HG03280 (cell line): ENCODE data around the gene PTGER2.

ENCODE experiments used
- ATAC-seq: cut with Tn5 transposase; IDR thresholded peaks from one replicate; pipeline ENCODE4 v1.9.1; 2021; ENCODE audit warnings: mild to moderate bottlenecking, moderate library complexity; ENCODE audit not compliant: unreplicated experiment

Gene PTGER2

DNA sequence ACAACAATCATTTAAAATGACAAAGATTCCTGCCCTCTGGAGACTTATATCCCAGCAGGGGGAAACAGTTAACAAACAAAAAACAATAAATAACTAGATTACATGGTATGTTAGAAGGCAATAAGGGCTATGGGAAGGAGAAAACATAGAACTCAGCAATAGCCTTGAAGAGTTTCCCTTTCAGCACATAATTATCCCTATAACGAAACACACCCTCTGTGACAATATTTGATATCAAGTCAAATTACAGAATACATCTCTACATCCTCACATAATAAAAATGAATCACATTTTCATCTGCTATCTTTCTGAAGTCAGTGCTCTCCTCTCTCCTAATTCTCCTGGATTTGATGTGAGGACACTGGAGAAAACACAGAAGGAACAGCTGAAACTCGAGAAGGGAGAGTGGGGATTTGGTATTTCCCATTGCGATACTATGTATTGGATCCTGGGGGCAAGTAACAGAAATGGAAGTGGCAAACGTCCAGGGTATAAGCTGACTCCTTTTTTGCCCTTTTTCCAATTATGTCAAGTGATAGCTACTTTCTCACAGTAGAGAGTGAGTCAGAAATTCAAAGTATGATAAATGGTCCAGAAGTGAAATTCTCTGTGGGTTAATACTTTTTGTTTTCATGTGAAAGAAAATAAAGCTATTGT is 9.7 kb upstream of the PTGER2 start:
- ATAC-seq = no peak

DNA sequence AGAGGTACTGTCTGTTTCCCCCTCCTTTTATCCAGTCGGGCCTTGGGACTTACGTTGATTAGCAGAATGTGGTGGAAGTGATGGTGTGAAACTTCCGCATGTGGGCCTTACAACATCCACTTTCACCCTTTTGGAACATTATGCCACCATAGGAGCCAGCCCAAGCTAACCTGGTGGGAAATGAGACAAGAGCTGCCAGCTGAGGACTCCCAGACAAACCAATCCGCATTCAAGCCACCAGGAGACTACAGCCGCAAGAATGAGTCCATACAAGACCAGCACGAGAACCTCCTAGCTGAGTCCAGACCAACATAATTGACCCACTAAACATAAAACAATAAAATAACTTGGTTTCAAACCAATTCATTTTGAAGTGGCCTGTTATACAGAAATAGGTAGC is 9.1 kb upstream of the PTGER2 start:
- ATAC-seq = no peak

DNA sequence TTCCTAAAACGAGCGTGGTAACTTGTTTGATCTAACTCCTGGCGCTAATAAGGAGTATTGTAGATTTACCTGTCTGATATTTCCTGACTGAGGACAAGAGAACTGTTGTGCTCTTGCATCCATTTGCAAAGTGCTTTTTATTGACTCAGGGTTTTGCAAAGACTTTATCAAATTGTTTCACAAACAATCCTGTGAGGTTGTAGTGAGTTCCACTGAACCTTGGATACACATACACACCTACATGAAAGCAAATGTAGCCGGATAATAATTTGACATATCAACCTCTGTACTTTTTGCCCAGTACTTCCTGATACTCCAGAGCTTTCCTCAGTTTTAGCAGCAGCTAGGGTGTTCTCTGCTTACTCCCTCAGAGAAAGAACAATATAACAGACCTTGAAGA is 6.7 kb upstream of the PTGER2 start:
- no peak for ATAC-seq

DNA sequence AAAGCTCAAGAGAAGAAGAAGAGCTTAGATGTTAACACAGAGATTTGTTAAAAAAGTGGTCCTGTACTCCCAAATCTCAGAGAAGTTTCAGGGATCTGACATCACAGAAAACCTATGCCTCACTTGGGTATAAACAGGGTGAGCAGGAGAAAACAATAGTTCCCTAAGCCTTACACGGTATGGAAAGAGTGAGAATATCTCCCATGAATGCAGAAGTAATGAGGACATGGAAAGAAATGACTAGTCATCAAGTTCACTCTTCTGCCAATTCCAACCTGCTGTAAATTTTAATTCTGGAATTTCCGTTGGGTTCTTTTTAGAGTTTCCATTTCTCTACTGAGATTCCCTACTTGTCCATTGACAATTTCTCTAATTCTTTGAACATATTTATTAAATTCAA is 6.2 kb upstream of the PTGER2 start:
- no peak for ATAC-seq

DNA sequence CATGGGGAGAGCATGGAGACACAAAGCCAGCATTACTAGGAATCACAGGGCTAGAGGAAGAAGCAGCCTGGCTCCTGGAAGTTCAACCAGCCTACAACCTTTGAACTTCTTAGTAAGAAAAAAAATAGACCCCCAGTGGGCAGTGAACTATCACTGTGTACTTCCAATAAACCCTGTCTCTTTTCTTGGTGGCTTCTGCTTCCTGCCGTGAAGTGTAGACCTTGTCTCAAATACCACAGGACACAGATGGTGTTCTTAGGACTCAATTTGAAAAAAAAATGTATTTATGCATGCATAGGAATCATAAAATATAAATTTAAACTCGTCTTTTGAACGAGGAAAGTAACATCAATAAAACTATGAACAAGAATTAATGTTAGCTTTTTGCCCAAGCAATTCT is 3.6 kb upstream of the PTGER2 start:
- ATAC-seq = no peak

DNA sequence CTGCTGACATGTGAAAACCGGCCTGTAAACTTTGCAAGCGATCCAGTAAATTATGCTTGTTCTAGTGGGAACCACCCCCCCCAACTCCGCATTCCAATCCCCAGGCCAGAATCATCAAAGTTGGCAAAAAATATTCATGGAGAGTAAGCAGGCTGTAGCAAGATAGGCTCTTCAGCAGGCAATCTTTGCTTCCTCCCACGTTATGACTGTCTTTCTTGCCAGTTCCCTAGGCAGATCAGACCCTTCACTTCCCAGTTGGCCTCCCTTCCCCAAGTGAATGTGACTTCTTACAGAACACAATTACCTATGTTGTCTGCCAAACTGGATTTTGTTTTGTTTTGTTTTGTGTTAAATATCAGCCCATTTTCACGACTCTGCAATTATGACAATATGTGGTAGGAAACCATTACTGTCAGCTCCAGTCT is 1.2 kb upstream of the PTGER2 start:
- no peak for ATAC-seq

DNA sequence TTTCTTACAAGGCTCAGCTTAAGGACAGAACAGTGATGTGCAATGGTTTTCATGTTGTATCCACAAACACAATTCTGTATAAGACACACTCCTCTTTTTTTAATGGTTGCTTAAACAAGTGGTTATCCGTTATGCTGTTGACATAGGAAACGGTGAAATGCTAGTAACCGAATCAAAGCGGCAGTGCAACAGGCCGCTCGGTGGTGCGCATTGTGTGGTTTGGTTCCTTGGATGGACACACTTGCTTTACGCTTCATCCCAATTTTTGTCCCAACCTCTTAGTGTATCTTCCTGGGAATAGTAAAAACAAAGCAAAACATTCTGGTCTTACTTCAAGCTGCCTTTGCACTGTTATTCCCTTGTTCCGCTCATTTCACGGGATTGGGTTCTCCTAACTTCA is 650 bp upstream of the PTGER2 start:
- no peak for ATAC-seq

DNA sequence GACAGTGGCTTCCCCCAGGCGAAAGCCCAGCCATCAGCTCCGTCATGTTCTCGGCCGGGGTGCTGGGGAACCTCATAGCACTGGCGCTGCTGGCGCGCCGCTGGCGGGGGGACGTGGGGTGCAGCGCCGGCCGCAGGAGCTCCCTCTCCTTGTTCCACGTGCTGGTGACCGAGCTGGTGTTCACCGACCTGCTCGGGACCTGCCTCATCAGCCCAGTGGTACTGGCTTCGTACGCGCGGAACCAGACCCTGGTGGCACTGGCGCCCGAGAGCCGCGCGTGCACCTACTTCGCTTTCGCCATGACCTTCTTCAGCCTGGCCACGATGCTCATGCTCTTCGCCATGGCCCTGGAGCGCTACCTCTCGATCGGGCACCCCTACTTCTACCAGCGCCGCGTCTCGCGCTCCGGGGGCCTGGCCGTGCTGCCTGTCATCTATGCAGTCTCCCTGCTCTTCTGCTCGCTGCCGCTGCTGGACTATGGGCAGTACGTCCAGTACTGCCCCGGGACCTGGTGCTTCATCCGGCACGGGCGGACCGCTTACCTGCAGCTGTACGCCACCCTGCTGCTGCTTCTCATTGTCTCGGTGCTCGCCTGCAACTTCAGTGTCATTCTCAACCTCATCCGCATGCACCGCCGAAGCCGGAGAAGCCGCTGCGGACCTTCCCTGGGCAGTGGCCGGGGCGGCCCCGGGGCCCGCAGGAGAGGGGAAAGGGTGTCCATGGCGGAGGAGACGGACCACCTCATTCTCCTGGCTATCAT is 663 bp downstream of the PTGER2 start:
- peak; percentile 32 for ATAC-seq

DNA sequence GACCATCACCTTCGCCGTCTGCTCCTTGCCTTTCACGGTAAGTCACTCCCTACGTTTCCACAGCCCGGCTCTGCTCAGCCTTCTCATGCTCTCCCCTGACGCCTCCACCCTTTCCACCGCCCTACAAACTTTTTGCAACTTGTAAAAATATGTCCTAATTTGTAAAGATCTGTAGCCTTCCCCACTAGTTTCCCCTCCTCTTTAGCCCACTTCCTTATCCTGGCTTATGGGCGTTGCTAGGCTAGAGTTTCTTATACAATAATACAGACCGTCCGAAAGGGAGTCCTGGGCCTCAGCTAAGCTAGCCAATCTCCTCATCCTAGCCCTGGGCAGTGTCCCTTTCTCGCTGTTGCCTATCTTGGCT is 1.2 kb downstream of the PTGER2 start:
- ATAC-seq = peak; percentile 13

DNA sequence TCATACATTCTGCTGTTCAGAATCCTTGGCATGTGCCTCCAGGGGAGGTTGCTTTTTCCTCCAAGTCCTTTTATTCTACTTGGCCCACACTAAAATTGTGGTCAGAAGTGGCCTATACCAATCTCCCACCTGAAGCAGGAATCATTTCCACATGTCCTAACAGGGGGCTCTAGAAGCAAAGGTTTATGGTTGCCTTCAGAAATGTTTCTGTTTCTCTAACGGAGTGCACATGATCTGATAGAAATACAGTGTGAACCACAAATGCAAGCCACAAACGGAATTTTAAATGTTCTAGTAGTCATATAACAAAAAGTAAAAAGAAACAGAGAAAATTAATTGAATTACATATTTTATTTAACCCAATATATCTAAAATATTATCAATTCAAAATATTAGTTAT is 4.0 kb downstream of the PTGER2 start:
- ATAC-seq = no peak

DNA sequence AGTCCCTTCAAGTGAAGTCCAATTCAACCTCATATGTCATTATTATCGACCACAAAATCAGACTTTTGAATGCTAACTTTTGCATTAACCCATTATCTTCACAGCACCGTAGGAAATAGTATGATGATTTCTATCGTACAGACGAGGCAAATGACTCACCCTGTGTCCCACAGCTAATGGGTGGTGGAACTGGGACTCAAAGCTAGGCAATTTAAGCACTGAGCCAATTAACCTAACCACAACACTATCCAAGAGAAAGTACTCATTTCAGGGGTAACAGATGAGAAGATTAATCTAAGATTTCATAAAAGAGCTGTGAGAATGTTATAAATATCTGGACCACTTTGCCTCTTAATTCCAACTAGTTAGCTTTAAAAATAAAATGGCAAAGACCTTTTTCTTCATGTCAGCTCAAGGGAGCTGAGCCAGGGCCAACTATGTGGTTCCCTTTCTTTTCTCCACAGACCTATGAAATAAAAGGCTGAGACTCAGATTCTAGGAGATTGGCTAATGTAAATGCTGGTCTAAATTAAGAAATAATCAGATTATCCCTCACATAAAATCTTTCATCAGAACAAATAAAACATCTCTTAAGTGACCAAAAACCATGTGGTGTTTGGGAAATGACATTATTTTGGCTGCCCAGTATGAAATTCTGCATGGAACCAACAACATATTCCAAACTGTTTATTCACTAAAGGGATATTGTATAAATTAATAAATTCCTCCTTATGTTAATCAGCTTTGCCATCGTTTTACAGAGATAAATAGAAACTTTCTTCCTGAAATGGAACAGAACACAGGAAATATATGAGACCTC is 4.9 kb downstream of the PTGER2 start:
- no peak for ATAC-seq

DNA sequence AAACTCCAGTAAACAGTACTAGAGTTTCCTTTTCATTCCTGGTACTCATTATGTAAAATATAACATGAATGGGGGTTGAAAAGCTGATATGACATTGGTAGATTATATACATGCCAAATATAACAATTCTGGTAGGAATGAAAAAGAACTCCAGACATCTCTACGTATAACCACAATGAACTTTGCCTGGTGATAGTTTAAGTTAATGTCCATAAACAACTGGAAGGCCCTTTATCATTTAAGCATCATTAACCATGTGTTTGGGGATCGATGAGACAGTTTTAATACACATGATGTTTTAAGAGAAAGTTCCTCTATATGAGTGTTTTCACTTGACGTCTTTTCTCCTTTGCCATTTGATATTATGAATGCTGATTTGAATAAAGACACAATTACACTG is 5.8 kb downstream of the PTGER2 start:
- ATAC-seq = no peak

DNA sequence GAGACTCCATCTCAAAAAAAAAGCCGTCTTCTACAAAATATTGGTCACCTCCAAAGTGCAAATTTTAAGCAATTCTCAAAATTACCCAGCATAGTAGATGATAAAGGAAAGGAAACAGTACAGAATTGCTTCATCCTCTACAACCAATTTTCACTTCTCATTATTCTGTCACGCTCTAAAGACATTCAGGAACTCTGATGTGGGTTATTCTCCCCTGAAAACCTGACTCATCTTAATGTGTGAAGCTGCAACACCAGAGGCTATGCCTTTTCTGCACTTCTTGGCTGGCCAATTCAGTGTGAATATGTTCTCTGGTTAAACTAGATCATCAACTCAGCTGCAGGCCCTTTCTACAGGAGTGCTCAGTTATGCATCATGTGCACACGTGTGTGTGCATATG is 11.0 kb downstream of the PTGER2 start:
- peak; percentile 89 for ATAC-seq

DNA sequence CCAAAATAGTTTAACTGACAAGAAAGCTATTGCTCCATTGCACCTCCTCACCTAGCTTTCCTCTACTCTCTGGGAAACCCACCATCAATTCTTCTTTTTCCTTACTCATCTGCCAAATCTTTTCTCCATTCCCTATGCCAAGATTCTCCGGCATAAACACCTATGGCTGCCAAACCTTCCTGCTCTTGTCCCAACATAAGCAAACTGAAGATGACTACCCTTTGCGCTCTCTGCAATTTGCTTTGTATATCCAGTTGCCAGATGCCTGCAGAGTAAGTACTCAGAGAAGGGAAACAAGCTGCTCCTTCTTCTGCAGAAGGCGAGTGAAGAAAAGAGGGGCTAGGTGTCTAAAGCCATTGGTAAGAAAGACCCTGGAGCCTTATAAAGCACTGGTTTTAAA is 11.5 kb downstream of the PTGER2 start:
- no peak for ATAC-seq

DNA sequence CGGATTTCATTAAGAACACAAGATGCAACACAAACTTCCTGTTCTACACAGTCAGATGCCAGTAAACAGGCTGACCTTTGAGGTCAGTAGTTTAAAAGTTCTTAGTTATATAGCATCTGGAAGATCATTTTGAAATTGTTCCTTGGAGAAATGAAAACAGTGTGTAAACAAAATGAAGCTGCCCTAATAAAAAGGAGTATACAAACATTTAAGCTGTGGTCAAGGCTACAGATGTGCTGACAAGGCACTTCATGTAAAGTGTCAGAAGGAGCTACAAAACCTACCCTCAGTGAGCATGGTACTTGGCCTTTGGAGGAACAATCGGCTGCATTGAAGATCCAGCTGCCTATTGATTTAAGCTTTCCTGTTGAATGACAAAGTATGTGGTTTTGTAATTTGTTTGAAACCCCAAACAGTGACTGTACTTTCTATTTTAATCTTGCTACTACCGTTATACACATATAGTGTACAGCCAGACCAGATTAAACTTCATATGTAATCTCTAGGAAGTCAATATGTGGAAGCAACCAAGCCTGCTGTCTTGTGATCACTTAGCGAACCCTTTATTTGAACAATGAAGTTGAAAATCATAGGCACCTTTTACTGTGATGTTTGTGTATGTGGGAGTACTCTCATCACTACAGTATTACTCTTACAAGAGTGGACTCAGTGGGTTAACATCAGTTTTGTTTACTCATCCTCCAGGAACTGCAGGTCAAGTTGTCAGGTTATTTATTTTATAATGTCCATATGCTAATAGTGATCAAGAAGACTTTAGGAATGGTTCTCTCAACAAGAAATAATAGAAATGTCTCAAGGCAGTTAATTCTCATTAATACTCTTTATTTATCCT is 13.5 kb downstream of the PTGER2 start:
- no peak for ATAC-seq

DNA sequence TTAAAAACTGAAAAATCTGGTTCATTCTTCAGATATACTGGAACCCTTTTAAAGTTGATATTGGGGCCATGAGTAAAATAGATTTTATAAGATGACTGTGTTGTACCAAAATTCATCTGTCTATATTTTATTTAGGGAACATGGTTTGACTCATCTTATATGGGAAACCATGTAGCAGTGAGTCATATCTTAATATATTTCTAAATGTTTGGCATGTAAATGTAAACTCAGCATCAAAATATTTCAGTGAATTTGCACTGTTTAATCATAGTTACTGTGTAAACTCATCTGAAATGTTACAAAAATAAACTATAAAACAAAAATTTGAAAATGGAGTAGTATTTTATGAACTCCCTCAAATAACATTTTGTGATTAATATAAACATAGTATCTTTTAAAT is 14.2 kb downstream of the PTGER2 start:
- no peak for ATAC-seq

DNA sequence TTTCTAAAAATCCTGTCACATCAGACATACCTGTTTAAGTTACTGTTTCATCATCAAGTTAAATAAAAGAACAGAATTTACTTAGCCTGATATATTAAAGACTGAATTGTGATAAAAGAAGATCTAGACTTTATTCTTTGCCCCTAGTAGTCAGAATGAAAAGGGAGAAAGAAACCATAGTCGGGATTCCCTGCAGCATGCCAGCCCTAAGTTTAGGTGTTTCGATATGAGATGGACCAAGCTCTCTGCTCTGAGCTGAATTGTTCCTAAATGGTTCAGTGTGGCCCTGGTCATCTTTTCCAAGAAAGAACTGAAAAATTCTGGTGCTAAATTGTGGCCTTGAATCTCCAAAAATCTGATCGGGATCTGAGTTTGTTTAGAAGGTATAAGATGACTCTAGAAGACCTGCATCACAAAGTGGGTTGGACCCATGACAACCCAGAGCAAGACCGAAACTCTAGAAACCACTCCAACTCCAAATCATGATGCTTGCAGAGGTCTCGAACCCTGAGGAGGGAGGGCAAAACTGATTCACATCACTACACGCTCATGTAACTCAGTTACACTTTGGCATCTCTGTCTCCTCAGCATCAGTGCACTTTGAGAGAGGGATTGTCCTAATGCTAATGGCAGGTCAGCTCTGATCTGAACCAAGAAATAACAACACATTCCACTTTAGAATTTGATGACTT is 15.7 kb downstream of the PTGER2 start:
- ATAC-seq = no peak

DNA sequence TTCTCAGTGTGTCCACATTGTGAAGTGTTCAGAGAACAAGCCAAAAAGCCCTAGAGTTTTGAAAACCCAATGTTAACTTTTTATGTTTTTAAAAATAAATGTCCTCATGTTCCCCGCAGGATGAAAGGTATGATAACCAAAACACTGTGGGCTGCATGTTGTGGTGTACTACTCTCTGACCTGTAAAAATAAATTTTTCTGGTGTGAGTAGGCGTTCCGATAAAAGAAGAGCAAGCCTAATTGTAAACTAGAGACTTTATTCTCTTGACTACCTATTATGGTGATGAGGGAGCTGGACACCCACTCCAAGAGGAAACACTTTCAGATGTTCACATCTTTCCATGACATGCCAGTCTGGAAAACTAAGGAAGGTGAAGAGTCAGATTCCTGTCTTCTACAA is 18.2 kb downstream of the PTGER2 start:
- ATAC-seq = no peak

DNA sequence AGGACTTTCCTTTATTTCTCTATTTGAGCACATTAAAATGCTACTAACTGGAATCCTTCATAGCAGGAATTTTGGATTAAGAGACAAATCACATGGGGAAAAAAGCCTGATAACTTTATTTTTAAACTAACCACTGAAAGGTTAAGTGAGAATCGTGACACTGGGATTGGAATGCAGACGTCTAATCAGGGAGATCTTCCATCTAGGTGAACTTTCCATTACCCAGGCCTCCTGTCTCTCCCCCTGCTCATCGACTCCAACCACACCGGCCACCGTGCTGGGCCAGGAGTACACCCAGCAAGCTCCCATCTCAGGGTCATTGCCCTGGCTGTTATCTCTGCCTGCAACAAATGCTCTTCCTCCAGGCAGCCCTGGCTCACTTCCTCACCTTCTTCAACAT is 19.0 kb downstream of the PTGER2 start:
- no peak for ATAC-seq

DNA sequence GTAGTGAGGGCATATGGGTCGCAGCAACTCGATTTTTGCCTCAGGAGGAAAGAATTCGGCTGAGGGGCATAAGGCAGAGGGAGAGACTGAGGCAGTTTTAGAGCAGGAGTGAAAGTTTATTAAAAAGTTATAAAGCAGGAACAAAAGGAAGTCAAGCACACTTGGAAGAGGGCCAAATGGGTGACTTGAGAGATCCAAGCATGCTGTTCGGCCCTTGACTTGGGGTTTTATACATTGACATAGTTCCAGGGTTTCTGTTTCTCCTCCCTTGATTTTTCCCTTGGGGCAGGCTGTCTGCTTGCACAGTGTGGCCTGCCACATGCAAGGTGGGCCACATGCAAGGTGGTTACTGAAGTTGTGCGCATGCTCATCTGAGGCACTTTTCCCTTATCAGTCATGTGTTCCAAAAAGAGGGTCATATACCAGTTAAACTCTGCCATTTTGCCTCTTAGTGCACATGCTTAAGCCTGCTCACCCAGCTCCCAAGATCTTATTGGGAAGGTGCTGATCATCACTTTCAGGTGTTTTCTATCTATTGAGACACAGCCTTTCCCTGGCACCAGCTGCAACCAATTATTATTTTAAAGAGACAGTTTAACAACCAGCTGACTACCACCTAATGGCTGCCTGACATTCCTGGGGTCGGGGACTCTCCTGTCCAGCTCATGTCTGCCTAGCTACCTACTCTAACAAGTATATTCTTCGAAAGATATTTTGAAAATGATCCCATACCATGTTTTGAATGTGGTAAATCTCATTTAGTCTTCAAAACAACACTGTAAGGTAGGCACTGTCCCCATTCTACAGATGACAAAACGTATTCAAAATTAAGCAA is 19.9 kb downstream of the PTGER2 start:
- ATAC-seq = no peak
